Endothelial cell of umbilical vein (primary cell): ENCODE results near the gene SFMBT1.

Experiments used
- EZH2 ChIP-seq: IDR thresholded peaks from 2 replicates; pipeline ENCODE4 v1.6.1; 2012; ENCODE audit warnings: borderline replicate concordance, low read depth, mild to moderate bottlenecking, moderate library complexity, low read length, inconsistent platforms; ENCODE audit not compliant: severe bottlenecking
- POLR2A ChIP-seq: IDR thresholded peaks from 2 replicates; pipeline ENCODE4 v1.6.1; 2012; ENCODE audit warnings: low read depth, mild to moderate bottlenecking, control low read depth, low read length
- POLR2AphosphoS5 ChIP-seq: IDR thresholded peaks from 2 replicates; pipeline ENCODE4 v1.6.1; 2012; ENCODE audit warnings: low read depth, mild to moderate bottlenecking, control low read depth, low read length, moderate library complexity; ENCODE audit not compliant: insufficient read depth
- TF ChIP-seq, protein P1 (sequence below), 2 donors: IDR thresholded peaks; 1 replicate in 1 of 2; 2 replicates in 1 of 2; pipeline ENCODE4 v1.5.1; 2011; ENCODE audit warnings: low read length in 2 of 2, mild to moderate bottlenecking in 2 of 2, moderate library complexity in 2 of 2, control low read depth in 1 of 2, inconsistent platforms in 1 of 2, low read depth in 1 of 2; ENCODE audit not compliant: insufficient read depth in 1 of 2; ENCODE audit errors: extremely low read depth in 1 of 2

DNA sequence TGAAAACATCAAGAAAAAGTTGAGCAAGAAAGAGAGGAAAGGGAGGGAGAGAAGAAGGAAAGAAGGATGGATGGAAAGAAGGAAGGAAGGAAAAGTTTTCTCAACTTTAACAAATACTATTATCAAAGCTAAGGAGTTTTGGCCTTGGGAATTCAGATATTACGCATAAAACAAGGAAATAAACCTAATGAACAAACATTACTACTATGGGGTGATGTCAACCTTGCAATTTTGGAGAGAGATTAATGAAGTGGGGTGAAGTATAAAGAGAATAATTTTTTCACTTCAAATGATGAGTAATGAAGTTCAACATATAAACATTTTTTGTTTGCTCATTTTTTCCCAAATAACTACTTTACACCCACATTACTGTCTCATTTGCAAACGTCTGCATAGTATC lies 55.2 kb downstream of the SFMBT1 start:
- TF ChIP-seq EZH2 = no peak
- TF ChIP-seq, protein P1, sequence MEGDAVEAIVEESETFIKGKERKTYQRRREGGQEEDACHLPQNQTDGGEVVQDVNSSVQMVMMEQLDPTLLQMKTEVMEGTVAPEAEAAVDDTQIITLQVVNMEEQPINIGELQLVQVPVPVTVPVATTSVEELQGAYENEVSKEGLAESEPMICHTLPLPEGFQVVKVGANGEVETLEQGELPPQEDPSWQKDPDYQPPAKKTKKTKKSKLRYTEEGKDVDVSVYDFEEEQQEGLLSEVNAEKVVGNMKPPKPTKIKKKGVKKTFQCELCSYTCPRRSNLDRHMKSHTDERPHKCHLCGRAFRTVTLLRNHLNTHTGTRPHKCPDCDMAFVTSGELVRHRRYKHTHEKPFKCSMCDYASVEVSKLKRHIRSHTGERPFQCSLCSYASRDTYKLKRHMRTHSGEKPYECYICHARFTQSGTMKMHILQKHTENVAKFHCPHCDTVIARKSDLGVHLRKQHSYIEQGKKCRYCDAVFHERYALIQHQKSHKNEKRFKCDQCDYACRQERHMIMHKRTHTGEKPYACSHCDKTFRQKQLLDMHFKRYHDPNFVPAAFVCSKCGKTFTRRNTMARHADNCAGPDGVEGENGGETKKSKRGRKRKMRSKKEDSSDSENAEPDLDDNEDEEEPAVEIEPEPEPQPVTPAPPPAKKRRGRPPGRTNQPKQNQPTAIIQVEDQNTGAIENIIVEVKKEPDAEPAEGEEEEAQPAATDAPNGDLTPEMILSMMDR (IDR thresholded peaks at IDR 0.05; ENCODE audit: extremely low read depth in 1 of 2, insufficient read depth in 1 of 2, low read depth in 1 of 2, low read length in 2 of 2) = no peak
- no peak for TF ChIP-seq POLR2A
- no peak for TF ChIP-seq POLR2AphosphoS5
